OCI-LY3 (cell line): ENCODE results near the gene SIDT2.
"Not testable (repeated sequence)": the region's sequence is repeated elsewhere in the genome, so short reads cannot be mapped to it uniquely, and the experiment has no call there.

ENCODE experiments used
- EZH2phosphoT487 ChIP-seq: fragments of 200-600 bp; shearing (Covaris generic); IDR thresholded peaks from 2 replicates; pipeline ENCODE4 v1.6.1; 2018; ENCODE audit warnings: antibody characterized with exemption, mixed run types, low read depth
- TF ChIP-seq, protein P1 (sequence below): fragments of 200-600, 300-600 bp; sonication (generic); IDR thresholded peaks from 2 replicates; pipeline ENCODE4 v1.5.1; 2014; ENCODE audit warnings: antibody characterized with exemption, low read length, low read depth

DNA sequence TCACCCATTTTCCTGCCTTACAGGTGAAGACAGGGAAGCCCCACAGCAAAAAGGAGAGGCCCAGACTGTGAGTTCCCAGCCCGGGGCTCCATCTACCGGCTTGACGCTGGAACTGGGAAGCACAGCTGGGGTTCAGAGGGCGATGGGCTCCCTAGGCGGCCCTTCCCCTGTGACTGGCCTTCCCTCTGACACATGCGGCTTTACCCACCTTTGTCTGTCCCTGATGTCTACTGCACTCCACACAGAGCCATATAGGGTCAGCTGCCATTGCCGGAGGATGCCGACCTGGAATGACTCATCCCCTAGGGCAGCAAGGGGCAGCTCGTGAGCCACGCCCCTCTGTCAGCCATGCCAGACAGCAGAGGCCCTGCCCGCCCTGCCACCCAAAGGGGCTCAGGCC lies 28.3 kb downstream of the SIDT2 start:
- TF ChIP-seq, protein P1, sequence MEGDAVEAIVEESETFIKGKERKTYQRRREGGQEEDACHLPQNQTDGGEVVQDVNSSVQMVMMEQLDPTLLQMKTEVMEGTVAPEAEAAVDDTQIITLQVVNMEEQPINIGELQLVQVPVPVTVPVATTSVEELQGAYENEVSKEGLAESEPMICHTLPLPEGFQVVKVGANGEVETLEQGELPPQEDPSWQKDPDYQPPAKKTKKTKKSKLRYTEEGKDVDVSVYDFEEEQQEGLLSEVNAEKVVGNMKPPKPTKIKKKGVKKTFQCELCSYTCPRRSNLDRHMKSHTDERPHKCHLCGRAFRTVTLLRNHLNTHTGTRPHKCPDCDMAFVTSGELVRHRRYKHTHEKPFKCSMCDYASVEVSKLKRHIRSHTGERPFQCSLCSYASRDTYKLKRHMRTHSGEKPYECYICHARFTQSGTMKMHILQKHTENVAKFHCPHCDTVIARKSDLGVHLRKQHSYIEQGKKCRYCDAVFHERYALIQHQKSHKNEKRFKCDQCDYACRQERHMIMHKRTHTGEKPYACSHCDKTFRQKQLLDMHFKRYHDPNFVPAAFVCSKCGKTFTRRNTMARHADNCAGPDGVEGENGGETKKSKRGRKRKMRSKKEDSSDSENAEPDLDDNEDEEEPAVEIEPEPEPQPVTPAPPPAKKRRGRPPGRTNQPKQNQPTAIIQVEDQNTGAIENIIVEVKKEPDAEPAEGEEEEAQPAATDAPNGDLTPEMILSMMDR, result not testable (repeated sequence)
- TF ChIP-seq EZH2phosphoT487, result not testable (repeated sequence)
